Mesenchymal stem cell (in vitro differentiated cells and primary cell): ENCODE results near the gene OR8G1.
A peak's percentile ranks its signal among the peaks of the same experiment; 100 is the strongest.

Source experiments
- DNase-seq: peaks from one replicate; pipeline ENCODE4 v3.0.0-alpha.2; 2013
- H2AFZ ChIP-seq: one replicate; pipeline ENCODE4 v1.6.1; 2013; ENCODE audit warnings: low read depth, mild to moderate bottlenecking, control low read depth, inconsistent platforms, low read length, moderate library complexity
- H2AK5ac ChIP-seq: 2 replicates; pipeline ENCODE4 v1.6.1; 2013; ENCODE audit warnings: low read length, moderate library complexity, mild to moderate bottlenecking, inconsistent platforms; ENCODE audit not compliant: severe bottlenecking
- H2BK120ac ChIP-seq: one replicate; pipeline ENCODE4 v1.6.1; 2013; ENCODE audit warnings: low read depth, mild to moderate bottlenecking, inconsistent platforms, low read length, moderate library complexity
- H2BK12ac ChIP-seq, 2 experiments: one replicate each; pipeline ENCODE4 v1.6.1; 2013; ENCODE audit warnings: inconsistent platforms in 2 of 2, low read length in 2 of 2, mild to moderate bottlenecking in 2 of 2, moderate library complexity in 2 of 2, control low read depth in 1 of 2
- H2BK15ac ChIP-seq: one replicate; pipeline ENCODE4 v1.6.1; 2013; ENCODE audit warnings: mild to moderate bottlenecking, low read depth, inconsistent platforms; ENCODE audit not compliant: poor library complexity, severe bottlenecking
- H2BK5ac ChIP-seq: 2 replicates; pipeline ENCODE4 v1.6.1; 2013; ENCODE audit warnings: low read depth, mild to moderate bottlenecking, low read length, control low read depth, inconsistent platforms; ENCODE audit not compliant: poor library complexity, severe bottlenecking
- H3K14ac ChIP-seq, 2 experiments: one replicate each; pipeline ENCODE4 v1.6.1; 2013; ENCODE audit warnings: inconsistent platforms in 2 of 2, low read length in 2 of 2, control low read depth in 1 of 2, mild to moderate bottlenecking in 1 of 2, moderate library complexity in 1 of 2
- H3K18ac ChIP-seq, 2 experiments: one replicate each; pipeline ENCODE4 v1.6.1; 2013; ENCODE audit warnings: inconsistent platforms in 2 of 2, low read length in 2 of 2, control low read depth in 1 of 2, low read depth in 1 of 2, mild to moderate bottlenecking in 1 of 2
- H3K23ac ChIP-seq, 2 experiments: one replicate each; pipeline ENCODE4 v1.6.1; 2013; ENCODE audit warnings: inconsistent platforms in 2 of 2, low read length in 2 of 2, mild to moderate bottlenecking in 2 of 2, moderate library complexity in 2 of 2, control low read depth in 1 of 2
- H3K27ac ChIP-seq: 2 replicates; pipeline ENCODE4 v1.5.1; 2013; ENCODE audit warnings: mild to moderate bottlenecking, moderate library complexity, low read length, control low read depth, inconsistent platforms; ENCODE audit not compliant: poor library complexity, severe bottlenecking
- H3K27me3 ChIP-seq, 2 experiments: 2 replicates each; pipeline versions ENCODE4 v1.6.1 to v1.7.0; 2013; ENCODE audit warnings: low read length in 2 of 2, mild to moderate bottlenecking in 2 of 2, moderate library complexity in 2 of 2, control low read depth in 1 of 2, inconsistent platforms in 1 of 2; ENCODE audit not compliant: control insufficient read depth in 1 of 2, insufficient read depth in 1 of 2
- H3K36me3 ChIP-seq, 2 experiments: 2 replicates each; pipeline versions ENCODE4 v1.6.1 to v1.7.0; 2013; ENCODE audit warnings: low read length in 2 of 2, control low read depth in 1 of 2, inconsistent platforms in 1 of 2, low read depth in 1 of 2, mild to moderate bottlenecking in 1 of 2; ENCODE audit not compliant: insufficient read depth in 2 of 2, control insufficient read depth in 1 of 2
- H3K4ac ChIP-seq, 2 experiments: one replicate each; pipeline ENCODE4 v1.6.1; 2013; ENCODE audit warnings: inconsistent platforms in 2 of 2, low read length in 2 of 2, mild to moderate bottlenecking in 2 of 2, moderate library complexity in 2 of 2, control low read depth in 1 of 2, low read depth in 1 of 2
- H3K4me1 ChIP-seq: 2 replicates; pipeline ENCODE4 v1.6.1; 2013; ENCODE audit warnings: low read depth, low read length, control low read depth; ENCODE audit not compliant: control insufficient read depth, insufficient read depth
- H3K4me2 ChIP-seq: 2 replicates; pipeline ENCODE4 v1.6.1; 2013; ENCODE audit warnings: low read length, mild to moderate bottlenecking, inconsistent platforms; ENCODE audit not compliant: poor library complexity, severe bottlenecking
- H3K4me3 ChIP-seq, 2 experiments: 2 replicates each; pipeline versions ENCODE4 v1.5.1 to v1.7.0; 2013; ENCODE audit warnings: low read length in 2 of 2, mild to moderate bottlenecking in 2 of 2, control low read depth in 1 of 2, low read depth in 1 of 2; ENCODE audit not compliant: insufficient read depth in 1 of 2
- H3K79me1 ChIP-seq: replicated peaks from 2 replicates; pipeline ENCODE4 v1.6.1; 2013; ENCODE audit warnings: mild to moderate bottlenecking, control low read depth, low read length, inconsistent platforms; ENCODE audit not compliant: poor library complexity, severe bottlenecking
- H3K9ac ChIP-seq: 2 replicates; pipeline ENCODE4 v1.7.0; 2013; ENCODE audit warnings: mild to moderate bottlenecking, low read length, moderate library complexity
- H3K9me3 ChIP-seq: 2 replicates; pipeline ENCODE4 v1.7.0; 2013; ENCODE audit warnings: mild to moderate bottlenecking, low read length; ENCODE audit not compliant: control insufficient read depth
- H4K8ac ChIP-seq: one replicate; pipeline ENCODE4 v1.6.1; 2013; ENCODE audit warnings: inconsistent platforms, mild to moderate bottlenecking, low read length, moderate library complexity
- H4K91ac ChIP-seq: one replicate; pipeline ENCODE4 v1.6.1; 2013; ENCODE audit warnings: mild to moderate bottlenecking, low read length, inconsistent platforms
- WGBS: methylation state at CpG from one replicate; pipeline ENCODE4 v1.1.7; 2013; ENCODE audit warnings: mixed read lengths; 5-methylcytosine and 5-hydroxymethylcytosine counted together

OR8G1 gene

DNA sequence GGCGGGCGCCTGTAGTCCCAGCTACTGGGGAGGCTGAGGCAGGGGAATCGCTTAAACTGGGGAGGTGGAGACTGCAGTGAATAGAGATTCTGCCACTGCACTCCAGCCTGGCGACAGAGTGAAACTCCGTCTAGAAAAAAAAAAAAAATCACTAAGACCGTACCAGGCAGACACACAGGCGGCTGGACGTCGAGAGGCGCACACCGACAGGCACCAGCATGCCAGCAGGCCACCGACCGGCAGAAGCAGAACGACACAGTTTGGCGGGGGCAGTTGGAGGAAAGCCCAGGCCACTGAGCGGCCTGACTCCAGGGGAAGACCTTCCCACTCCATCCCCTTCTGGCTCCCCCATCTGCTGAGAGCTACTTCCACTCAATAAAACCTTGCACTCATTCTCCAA lies 40.2 kb upstream of the OR8G1 start:
- no peak overlapping the region for H3K4ac ChIP-seq
- H4K8ac ChIP-seq: no peak overlapping the region
- H2BK5ac ChIP-seq: no peak overlapping the region
- no peak overlapping the region for H2AK5ac ChIP-seq
- H4K91ac ChIP-seq: no peak overlapping the region
- H3K4me3 ChIP-seq: no peak overlapping the region
- H2BK15ac ChIP-seq: no peak overlapping the region
- 97% methylated on average over 16 of the region's 16 CpGs for WGBS
- no peak overlapping the region for H2AFZ ChIP-seq
- no peak overlapping the region for H3K9ac ChIP-seq
- DNase-seq: no peak
- H3K14ac ChIP-seq: no peak overlapping the region
- no peak overlapping the region for H2BK12ac ChIP-seq
- H2BK120ac ChIP-seq: no peak overlapping the region
- no peaks in the 10 kb centered on the region for H3K4me1 ChIP-seq
- no peaks in the 10 kb centered on the region for H3K9me3 ChIP-seq
- H3K23ac ChIP-seq: no peak overlapping the region
- H3K27ac ChIP-seq: no peak overlapping the region
- H3K36me3 ChIP-seq: no peaks in the 10 kb centered on the region
- H3K27me3 ChIP-seq: no peaks in the 10 kb centered on the region
- H3K4me2 ChIP-seq: no peak overlapping the region
- no peak overlapping the region for H3K18ac ChIP-seq
- no peaks in the 10 kb centered on the region for H3K79me1 ChIP-seq

DNA sequence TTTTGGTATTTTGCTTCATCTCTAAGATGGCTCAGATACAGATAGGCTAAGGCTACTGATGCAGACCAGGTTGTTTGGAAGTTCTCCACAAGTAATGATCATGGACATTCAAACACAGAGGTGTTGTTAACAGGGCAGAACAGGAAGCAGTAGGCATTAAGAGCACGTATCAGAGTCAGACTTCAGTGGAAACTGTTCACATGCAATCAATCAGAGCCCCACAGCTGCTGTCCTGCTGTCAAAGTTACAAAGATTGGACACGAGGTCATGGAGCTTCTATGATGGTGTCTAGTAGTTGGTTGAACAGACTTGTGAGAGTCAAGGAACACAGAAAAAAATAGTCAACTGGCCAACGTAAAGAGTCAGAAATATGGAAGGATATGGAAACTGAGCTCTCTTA lies 37.9 kb upstream of the OR8G1 start:
- Histone ChIP-seq H3K9ac (no peak overlapping the region), H2BK5ac (no peak overlapping the region), H4K8ac (no peak overlapping the region), H2AFZ (no peak overlapping the region), H3K18ac (no peak overlapping the region), H3K27me3 (no peaks in the 10 kb centered on the region), H3K4me3 (no peak overlapping the region), H3K27ac (no peak overlapping the region), H3K14ac (no peak overlapping the region), H3K36me3 (no peaks in the 10 kb centered on the region), H3K23ac (no peak overlapping the region), H3K4me2 (no peak overlapping the region), H2BK12ac (no peak overlapping the region), H4K91ac (no peak overlapping the region), H3K79me1 (no peaks in the 10 kb centered on the region), H3K9me3 (no peaks in the 10 kb centered on the region), H3K4ac (no peak overlapping the region), H3K4me1 (no peaks in the 10 kb centered on the region), H2AK5ac (no peak overlapping the region), H2BK15ac (no peak overlapping the region), H2BK120ac (no peak overlapping the region)
- 50% methylated on average over 3 of the region's 3 CpGs for WGBS
- no peak for DNase-seq

DNA sequence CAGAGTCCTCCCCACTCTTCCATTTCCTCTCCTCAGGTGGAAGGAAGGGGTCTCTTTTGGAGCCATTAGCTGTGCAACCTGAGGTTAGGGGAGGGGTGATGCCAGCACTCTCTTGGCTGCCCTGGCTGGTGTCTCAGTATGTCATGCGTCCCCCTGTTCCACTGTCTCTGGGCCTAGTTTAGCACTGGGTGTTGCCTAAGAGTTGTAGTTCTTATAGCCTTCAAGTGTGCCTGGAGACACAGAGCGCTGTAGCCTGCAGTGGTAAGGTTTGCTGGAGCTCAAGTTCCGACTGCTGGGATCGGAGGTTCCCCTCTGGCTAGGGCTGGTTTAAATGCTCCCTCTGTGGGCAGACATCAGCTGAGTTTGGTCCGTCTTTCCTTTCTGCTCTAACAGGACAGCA lies 36.9 kb upstream of the OR8G1 start:
- Histone ChIP-seq H3K4ac (no peak overlapping the region), H3K27ac (no peak overlapping the region), H2AFZ (no peak overlapping the region), H2AK5ac (no peak overlapping the region), H2BK15ac (no peak overlapping the region), H3K4me1 (no peaks in the 10 kb centered on the region), H3K4me2 (no peak overlapping the region), H2BK5ac (no peak overlapping the region), H3K36me3 (no peaks in the 10 kb centered on the region), H4K8ac (peak overlapping the region; percentile 36), H3K4me3 (no peak overlapping the region), H3K14ac (peak overlapping the region in 1 of 2 experiments; percentile 11), H3K9me3 (no peaks in the 10 kb centered on the region), H3K9ac (no peak overlapping the region), H4K91ac (peak overlapping the region; percentile 54), H3K23ac (no peak overlapping the region), H2BK12ac (no peak overlapping the region), H3K79me1 (no peaks in the 10 kb centered on the region), H3K18ac (no peak overlapping the region), H2BK120ac (no peak overlapping the region), H3K27me3 (no peaks in the 10 kb centered on the region)
- 93% methylated on average over 5 of the region's 5 CpGs for WGBS
- DNase-seq: no peak

DNA sequence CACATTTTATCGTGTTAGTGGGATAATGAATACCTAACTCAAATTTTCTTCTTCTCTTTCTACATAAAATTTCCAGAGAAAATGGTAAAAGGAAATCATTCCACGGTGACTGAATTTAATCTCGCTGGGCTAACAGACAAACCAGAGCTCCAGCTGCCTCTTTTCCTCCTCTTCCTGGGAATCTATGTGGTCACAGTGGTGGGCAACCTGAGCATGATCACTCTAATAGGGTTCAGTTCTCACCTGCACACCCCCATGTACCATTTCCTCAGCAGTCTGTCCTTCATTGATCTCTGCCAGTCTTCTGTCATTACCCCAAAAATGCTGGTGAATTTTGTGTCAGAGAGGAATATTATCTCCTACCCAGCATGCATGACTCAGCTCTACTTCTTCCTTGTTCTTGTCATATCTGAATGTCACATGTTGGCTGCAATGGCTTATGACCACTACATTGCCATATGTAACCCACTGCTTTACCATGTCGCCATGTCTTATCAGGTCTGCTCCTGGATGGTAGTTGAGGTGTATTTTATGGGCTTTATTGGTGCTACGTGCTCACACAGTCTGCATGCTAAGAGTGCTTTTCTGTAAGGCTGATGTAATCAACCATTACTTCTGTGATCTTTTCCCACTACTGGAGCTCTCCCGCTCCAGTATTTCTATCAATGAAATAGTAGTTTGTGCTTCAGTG lies 33.6 kb upstream of the OR8G1 start:
- Histone ChIP-seq H3K36me3 (no peaks in the 10 kb centered on the region), H3K4me2 (no peak overlapping the region), H3K9me3 (no peaks in the 10 kb centered on the region), H3K79me1 (no peaks in the 10 kb centered on the region), H2BK5ac (no peak overlapping the region), H3K4ac (no peak overlapping the region), H3K23ac (no peak overlapping the region), H4K91ac (no peak overlapping the region), H2BK12ac (no peak overlapping the region), H2BK120ac (no peak overlapping the region), H2AK5ac (no peak overlapping the region), H3K27me3 (no peaks in the 10 kb centered on the region), H2AFZ (no peak overlapping the region), H3K14ac (no peak overlapping the region), H3K27ac (no peak overlapping the region), H2BK15ac (no peak overlapping the region), H4K8ac (no peak overlapping the region), H3K4me3 (no peak overlapping the region), H3K9ac (no peak overlapping the region), H3K18ac (no peak overlapping the region), H3K4me1 (no peaks in the 10 kb centered on the region)
- WGBS: 90% methylated on average over 6 of the region's 6 CpGs
- no peak for DNase-seq
